Right ventricle myocardium superior (tissue), 1 donor: ENCODE measurements around the gene KRTAP12-3. TPM values are rescaled to one million over a fixed set of nuclear protein-coding genes. Genes with fewer than 3 reads are reported as not detected.

Experiments used
- total RNA-seq: library from RNA; stranded (reverse); fragmentation: NEBNext Ultra II Directional; extraction: Animal tissue kit (Norgen Biotek cat#: 25700); gene quantifications from one replicate; pipeline ENCODE4 v1.2.1, GENCODE V29; 2021
- donor health status: DM: no; HTN: yes; CAD: no; lungs with severe emphysema.

Gene KRTAP12-3
- total RNA-seq, 1 donor from 2014 or later = not detected

Other genes starting within 250 kb of the KRTAP12-3 start
- gene LRRC3, start 202.4 kb upstream of the KRTAP12-3 start, total RNA-seq = 2.7 TPM
- gene KRTAP10-1, start 117.7 kb upstream of the KRTAP12-3 start, total RNA-seq = not detected
- not detected for gene KRTAP10-2, start 106.4 kb upstream of the KRTAP12-3 start, total RNA-seq
- gene KRTAP10-3, start 99.1 kb upstream of the KRTAP12-3 start, total RNA-seq = not detected
- not detected for gene KRTAP10-4, start 84.2 kb upstream of the KRTAP12-3 start, total RNA-seq
- not detected for gene KRTAP10-5, start 77.3 kb upstream of the KRTAP12-3 start, total RNA-seq
- gene KRTAP10-6, start 65.4 kb upstream of the KRTAP12-3 start, total RNA-seq = not detected
- not detected for gene KRTAP10-7, start 57.3 kb upstream of the KRTAP12-3 start, total RNA-seq
- gene KRTAP10-8, start 45.9 kb upstream of the KRTAP12-3 start, total RNA-seq = not detected
- gene KRTAP10-9, start 30.8 kb upstream of the KRTAP12-3 start, total RNA-seq = not detected
- not detected for gene KRTAP10-10, start 20.6 kb upstream of the KRTAP12-3 start, total RNA-seq
- not detected for gene KRTAP10-11, start 11.5 kb upstream of the KRTAP12-3 start, total RNA-seq
- gene KRTAP12-4, start 3.3 kb upstream of the KRTAP12-3 start, total RNA-seq = not detected
- gene KRTAP12-2, start 9.0 kb downstream of the KRTAP12-3 start, total RNA-seq = not detected
- gene KRTAP12-1, start 24.2 kb downstream of the KRTAP12-3 start, total RNA-seq = not detected
- not detected for gene KRTAP10-12, start 39.2 kb downstream of the KRTAP12-3 start, total RNA-seq
- gene TSPEAR, start 53.6 kb downstream of the KRTAP12-3 start, total RNA-seq = 0.51 TPM
- gene UBE2G2, start 143.9 kb downstream of the KRTAP12-3 start, total RNA-seq = 64.5 TPM
- 66.5 TPM for gene SUMO3, start 160.1 kb downstream of the KRTAP12-3 start, total RNA-seq
- 133 TPM for gene PTTG1IP, start 215.8 kb downstream of the KRTAP12-3 start, total RNA-seq